Muscle layer of duodenum (tissue), 2 donors: Measurements from ENCODE around the gene PDK2.
A peak's percentile ranks its signal among the peaks of the same experiment; 100 is the strongest.

Experiments used
- H3K27ac ChIP-seq: one replicate; pipeline ENCODE4 v1.7.0; 2013; ENCODE audit warnings: mild to moderate bottlenecking, low read length
- H3K27me3 ChIP-seq: one replicate; pipeline ENCODE4 v1.7.0; 2013; ENCODE audit warnings: low read depth, mild to moderate bottlenecking, control low read depth, low read length
- H3K36me3 ChIP-seq, 2 donors: one replicate each; pipeline ENCODE4 v1.7.0; 2013; ENCODE audit warnings: low read length in 2 of 2, control low read depth in 1 of 2, mild to moderate bottlenecking in 1 of 2; ENCODE audit not compliant: insufficient read depth in 2 of 2, control insufficient read depth in 1 of 2
- H3K4me1 ChIP-seq, 2 donors: one replicate each; pipeline ENCODE4 v1.7.0; 2013; ENCODE audit warnings: low read length in 2 of 2, mild to moderate bottlenecking in 2 of 2, control low read depth in 1 of 2, moderate library complexity in 1 of 2; ENCODE audit not compliant: insufficient read depth in 2 of 2, control insufficient read depth in 1 of 2
- H3K4me3 ChIP-seq, 2 donors: one replicate each; pipeline ENCODE4 v1.7.0; 2013; ENCODE audit warnings: low read length in 2 of 2, low read depth in 1 of 2, mild to moderate bottlenecking in 1 of 2
- H3K9me3 ChIP-seq, 2 donors: one replicate each; pipeline ENCODE4 v1.7.0; 2013; ENCODE audit warnings: low read length in 2 of 2, control low read depth in 1 of 2, mild to moderate bottlenecking in 1 of 2; ENCODE audit not compliant: control insufficient read depth in 1 of 2
- donor health status: healthy.

Gene PDK2

DNA sequence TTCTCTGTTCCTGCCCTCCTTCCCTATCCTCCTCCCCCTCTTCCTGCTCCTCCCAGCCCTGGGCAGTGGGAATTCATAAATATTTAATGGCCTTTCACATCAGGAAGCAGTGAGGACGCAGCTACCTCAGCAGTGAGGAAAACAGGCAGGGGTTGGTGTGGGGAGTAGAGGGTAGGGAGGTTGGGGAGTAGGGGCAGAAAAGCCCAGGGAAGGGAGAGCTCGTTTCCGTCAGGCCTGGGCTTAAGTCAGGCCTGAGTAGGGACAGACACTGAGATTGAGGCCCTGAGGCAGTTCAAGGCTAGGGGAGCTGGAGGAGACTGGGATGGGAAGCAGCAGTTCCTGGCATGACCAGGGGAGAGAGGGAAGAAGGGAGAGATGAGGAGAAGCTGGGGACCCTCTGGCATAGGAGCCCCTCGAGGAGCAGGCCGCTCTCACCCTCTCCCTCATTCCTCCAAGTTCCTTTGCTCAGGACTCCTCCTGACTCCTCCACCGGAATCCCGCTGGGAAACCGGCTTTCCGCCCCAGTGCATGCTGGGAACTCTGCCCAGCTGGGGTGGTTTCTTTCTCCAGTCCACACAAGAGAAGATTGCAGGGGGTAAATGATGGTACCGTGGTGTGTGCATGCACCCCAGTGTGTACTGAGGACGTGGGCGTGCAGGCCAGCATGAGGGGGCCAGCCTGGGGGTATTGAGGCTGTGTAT is 28.6 kb downstream of the PDK2 start:
- no peaks in the 10 kb centered on the region for H3K9me3 ChIP-seq

DNA sequence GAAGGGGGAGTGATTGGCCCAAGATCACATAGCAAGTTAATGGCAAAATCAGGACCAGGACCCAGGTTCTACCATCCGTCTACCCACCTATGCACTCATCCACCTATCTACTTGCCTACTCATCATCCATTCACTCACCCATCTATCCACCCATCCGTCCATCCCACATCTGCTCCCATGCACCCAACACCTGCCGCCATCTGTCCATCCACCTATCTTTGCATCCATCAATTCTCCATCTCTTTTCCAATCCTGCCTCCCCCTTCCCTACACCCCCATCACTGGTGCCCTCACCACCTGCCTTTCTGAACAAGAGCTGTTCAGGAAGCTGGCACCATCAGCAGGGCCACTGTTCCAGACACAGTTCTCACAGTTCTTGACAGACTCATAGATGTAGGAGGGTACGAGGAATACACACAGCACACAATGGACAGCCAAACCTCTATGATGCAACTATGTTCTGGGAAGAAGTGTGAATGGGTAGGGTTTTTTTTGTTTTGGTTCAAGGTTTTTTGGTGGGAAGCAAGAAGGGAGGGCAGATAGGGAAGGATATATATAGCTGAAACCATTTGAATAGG is 30.4 kb downstream of the PDK2 start:
- no peak overlapping the region for H3K4me3 ChIP-seq
- H3K4me1 ChIP-seq, result peaks cover 0 to 19% of the 10 kb centered on the region in 2 donors
- no peaks in the 10 kb centered on the region for H3K9me3 ChIP-seq
- H3K27me3 ChIP-seq, result no peaks in the 10 kb centered on the region
- H3K27ac ChIP-seq, result no peak overlapping the region
- H3K36me3 ChIP-seq, result no peaks in the 10 kb centered on the region

More for the DNA sequence above, 28.6 kb downstream of the PDK2 start:
- Histone ChIP-seq H3K27ac (no peak overlapping the region), H3K4me1 (peaks cover 0 to 4% of the 10 kb centered on the region in 2 donors), H3K36me3 (no peaks in the 10 kb centered on the region), H3K4me3 (no peak overlapping the region), H3K27me3 (no peaks in the 10 kb centered on the region)

DNA sequence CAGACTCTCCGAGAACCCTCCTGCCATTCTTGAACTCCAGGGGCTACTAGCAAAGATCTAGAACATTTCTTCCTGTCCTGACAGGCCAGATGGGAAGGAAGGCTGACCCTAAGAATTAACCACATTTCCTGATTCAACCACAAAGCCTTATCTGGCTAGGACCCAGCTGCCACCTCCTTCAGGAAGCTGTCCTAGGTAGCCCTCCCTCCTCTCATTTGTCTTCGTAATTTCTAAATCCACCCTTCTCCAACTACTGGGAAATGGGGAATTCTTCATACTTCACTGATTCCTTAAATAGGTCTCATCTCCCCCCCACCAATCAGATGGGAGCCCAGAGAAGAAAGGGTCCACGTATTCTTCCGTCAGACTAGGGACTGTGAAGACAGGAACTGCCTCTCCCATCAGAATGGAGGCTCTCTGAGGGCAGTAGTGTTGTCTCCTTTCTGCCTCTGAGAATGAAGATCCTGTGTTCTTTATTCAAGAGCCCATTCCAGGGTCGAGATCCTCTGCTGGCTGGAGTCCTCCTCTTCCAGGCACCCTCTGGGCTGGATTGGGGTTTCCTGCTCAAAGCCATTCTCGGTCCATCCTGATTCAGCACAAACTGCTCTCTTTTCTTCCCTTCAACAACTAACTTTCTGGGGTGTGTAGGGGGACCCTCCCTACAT is 32.7 kb downstream of the PDK2 start:
- H3K4me1 ChIP-seq, result peaks cover 0 to 23% of the 10 kb centered on the region in 2 donors
- H3K27me3 ChIP-seq, result no peaks in the 10 kb centered on the region
- no peaks in the 10 kb centered on the region for H3K9me3 ChIP-seq
- no peaks in the 10 kb centered on the region for H3K36me3 ChIP-seq
- no peak overlapping the region for H3K4me3 ChIP-seq
- no peak overlapping the region for H3K27ac ChIP-seq

DNA sequence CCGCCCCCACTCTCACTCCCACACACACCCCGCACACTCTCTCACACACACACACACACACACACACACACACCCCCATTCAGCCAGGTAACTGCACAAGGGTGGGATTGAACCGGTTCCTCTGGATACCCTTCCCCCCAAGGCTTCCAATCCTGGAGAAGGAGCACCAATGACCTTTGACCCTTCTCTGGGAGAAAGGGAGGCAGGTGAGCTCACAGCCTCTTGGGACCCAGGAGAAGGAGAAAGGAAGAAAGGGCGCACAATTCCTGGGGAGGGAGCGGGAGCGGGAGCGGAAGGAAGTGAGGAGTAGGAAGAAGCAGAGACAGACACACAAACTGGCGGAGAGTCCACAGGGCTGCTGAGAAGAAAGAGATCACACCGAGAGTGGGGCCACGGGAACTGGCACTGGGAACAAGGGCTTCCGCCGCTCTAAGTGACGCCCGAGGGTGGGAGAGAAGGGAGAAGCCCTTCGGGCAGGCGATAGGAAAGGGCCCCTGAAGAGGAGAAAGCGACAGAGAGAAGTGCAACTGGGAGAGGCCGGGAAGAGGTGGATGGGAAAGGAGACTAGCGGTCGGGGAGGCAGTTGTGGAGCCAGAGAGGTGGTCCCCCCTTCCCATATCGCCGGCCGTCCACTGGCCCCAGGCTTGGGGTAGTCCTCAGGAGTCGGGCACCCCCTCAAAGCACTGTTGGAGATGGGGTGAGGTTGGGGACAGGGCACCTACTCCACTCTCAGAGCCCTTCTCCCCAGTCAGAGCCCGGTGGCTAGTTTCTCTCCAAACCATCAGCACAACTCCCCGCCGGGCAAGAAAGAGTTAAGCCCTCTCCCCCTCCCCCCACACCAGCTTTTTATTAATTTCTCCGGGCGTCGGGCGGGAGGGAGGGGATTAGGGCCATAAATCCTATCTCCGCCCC is 33.5 kb downstream of the PDK2 start:
- no peaks in the 10 kb centered on the region for H3K9me3 ChIP-seq
- no peaks in the 10 kb centered on the region for H3K27me3 ChIP-seq
- no peak overlapping the region for H3K27ac ChIP-seq
- peak overlapping the region; percentile 31 to 59 for H3K4me3 ChIP-seq
- H3K36me3 ChIP-seq, result no peaks in the 10 kb centered on the region
- peaks cover 0 to 32% of the 10 kb centered on the region in 2 donors for H3K4me1 ChIP-seq

DNA sequence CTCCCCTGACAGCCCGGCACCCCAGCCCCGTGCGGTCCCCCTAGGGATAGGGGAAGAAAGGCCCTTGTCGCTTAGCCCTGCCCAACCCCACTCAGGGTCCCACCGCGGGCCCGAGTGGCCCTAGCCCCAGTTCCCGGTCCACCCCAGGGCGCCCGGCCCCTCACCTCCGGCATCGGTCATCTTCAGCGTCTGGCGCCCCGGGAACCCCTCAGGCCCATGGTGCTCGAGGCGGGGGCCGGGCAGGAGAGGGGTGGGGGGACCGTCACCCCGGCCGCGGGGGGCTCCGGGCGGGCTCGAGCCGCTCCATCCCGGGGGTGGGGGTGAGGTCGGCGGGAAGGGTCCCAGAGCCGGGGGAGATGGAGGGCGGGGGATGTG is 34.2 kb downstream of the PDK2 start:
- Histone ChIP-seq H3K36me3 (no peaks in the 10 kb centered on the region), H3K27me3 (no peaks in the 10 kb centered on the region), H3K4me1 (peaks cover 0 to 36% of the 10 kb centered on the region in 2 donors), H3K9me3 (no peaks in the 10 kb centered on the region), H3K27ac (no peak overlapping the region), H3K4me3 (peak overlapping the region in 1 of 2 donors; percentile 59)

DNA sequence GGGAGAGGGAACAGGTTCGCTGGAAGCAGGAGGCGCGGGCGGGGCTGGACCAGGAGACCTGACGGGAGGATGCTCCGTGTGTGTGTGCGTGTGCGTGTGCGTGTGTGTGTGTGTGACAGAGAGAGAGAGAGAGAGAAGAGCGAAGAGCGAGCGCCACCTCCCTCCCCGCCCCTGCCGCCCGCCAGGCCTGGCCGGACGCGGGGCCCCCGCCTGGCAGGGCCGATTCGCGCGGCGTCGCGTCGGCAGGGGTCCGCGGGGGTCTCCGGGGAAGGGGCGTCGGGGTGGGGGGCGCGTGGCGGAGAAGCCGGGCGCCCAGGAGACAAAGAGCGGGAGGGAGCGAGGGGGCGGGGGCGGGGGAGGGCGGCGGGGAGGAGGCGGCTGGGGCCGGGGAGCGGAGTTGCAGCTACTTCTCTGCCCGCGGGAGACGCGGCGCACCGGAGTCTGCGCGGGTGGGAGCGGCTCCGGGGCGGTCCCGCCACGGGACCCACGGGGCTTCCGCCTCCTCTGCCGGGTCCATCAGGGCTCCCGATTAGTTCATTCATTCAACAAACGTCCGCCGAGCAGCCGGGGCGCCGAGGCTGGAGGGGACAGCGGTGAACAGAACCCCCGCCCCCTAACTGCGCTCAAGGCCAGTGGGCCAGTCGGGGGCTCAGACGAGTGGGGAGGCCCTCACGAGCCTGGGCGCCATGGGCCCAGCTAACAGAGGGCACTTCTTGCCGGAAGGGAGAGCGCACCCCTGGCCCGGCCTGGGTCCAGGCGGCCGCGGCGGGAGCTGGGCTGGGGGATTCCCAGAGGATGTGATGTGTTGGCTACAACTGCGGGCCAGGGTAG is 34.8 kb downstream of the PDK2 start, which contains the start of gene SAMD14:
Gene SAMD14 (minus strand): TSS at position 433 of the 831 bp plus-strand sequence. CDS start 5,201 bp downstream, outside the sequence.
- Histone ChIP-seq H3K27me3 (no peaks in the 10 kb centered on the region), H3K4me3 (peak within 1 kb of the TSS; percentile 31 to 59), H3K27ac (no peak within 1 kb of the TSS), H3K9me3 (no peaks in the 10 kb centered on the region), H3K4me1 (peaks cover 0 to 36% of the 10 kb centered on the region in 2 donors), H3K36me3 (peaks cover 0 to 3% of the 10 kb centered on the region in 2 donors)

DNA sequence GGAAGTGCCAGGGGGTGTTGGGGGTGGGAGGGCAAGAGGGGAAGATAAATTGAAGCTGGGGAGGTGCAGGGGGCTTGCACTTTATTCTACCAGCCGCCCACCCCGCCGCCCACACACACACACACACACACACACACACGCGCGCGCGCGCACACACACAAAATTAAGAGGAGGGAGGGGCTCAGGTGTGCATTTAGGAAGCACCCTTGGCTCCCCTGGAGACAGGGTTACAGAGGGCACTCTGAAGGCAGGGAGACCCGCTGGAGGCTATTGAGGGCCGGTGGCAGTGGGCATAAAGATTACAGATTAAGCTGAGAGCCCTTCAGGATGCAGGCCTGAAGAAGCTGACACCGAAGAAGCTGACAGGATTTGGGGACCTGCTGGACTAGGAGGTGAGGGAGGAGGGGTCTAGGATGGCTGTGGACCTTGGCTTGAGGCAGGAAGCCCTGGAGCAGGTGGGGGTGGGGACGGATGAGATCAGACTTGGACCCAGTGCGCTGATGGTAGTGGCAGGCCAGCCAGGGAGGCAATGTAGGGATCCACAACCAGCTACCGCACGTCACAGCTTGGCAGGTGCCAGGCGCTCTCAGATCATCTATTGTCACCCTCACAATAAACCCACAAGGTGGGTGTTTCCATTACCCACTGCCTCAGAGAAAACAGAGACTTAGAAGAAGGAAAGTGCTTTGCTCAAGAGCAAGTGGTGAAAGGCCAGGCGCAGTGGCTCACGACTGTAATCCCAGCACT is 35.6 kb downstream of the PDK2 start:
- Histone ChIP-seq H3K27me3 (no peaks in the 10 kb centered on the region), H3K4me3 (peak overlapping the region in 1 of 2 donors; percentile 59), H3K4me1 (peaks cover 0 to 36% of the 10 kb centered on the region in 2 donors), H3K36me3 (peaks cover 6 to 10% of the 10 kb centered on the region in 2 donors), H3K9me3 (no peaks in the 10 kb centered on the region), H3K27ac (no peak overlapping the region)

DNA sequence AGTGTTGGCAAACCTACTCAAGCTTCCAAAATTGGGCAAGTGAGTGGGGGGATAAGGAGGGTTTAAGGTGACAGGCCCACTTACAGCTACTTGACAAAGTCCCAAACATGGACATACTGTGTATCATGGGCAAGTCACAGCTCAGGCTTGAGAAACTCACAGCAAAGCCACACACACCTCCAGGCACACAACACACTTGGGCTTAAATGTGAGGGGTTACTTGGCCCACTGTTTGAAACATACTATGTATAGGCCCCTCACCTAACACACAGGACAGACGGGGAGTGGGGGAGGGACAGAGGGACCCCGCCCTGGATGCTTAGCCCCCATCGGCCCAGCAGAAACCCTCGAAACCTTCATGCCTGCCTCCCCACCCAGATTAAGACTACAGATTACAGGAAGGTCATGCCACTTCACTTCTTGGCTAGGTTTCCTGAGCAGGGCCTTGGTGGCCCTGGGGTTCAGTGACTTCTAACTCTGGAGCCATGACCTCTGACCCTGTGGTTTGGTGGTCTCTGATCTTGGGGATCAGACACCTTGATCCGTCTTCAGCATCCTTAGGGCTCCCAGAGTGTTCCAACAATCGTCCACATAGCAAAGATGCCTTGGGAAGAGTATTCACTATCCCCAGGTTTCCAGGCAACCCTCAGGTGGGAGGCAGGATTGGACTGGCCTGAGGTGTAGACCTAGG is 37.1 kb downstream of the PDK2 start:
- peaks cover 0 to 36% of the 10 kb centered on the region in 2 donors for H3K4me1 ChIP-seq
- peaks cover 20 to 25% of the 10 kb centered on the region in 2 donors for H3K36me3 ChIP-seq
- no peak overlapping the region for H3K4me3 ChIP-seq
- no peak overlapping the region for H3K27ac ChIP-seq
- H3K27me3 ChIP-seq, result no peaks in the 10 kb centered on the region
- H3K9me3 ChIP-seq, result no peaks in the 10 kb centered on the region

DNA sequence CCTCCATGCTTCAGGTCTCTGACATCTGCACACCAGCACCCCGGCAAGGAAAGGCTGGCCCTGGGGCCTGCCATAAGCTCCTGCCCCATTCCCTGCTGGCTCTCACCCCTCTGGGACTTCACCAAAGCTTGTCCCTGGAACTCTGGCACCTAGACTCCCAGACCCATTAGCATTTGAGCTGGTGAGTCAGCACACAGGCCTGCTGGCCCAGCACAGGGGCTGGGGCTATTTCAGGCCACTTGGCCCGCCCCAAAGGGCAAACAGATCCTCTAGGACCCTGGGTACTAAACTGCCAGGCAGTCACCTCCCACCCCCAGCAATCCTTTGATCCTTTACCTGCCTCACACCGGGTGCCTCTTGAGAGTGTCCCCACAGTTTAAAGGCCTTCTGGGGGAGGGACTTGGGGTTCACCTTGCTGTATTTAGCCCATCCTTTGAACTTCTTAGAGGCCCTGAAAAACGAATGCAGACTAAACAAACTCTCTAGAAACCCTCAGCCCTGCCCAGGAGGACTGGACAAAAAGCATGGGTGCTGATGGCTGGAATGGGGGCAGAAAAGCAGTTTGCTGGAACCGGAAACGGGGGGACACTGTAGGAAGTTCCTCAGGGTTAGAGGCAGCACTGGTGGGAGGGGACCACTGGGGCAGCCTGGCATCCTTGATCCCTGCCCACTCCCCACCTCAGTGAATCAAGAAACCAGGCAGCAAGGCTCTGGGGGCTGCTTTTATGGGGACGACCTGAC is 38.0 kb downstream of the PDK2 start:
- Histone ChIP-seq H3K4me3 (no peak overlapping the region), H3K27ac (peak overlapping the region; percentile 27), H3K27me3 (no peaks in the 10 kb centered on the region), H3K4me1 (peaks cover 0 to 36% of the 10 kb centered on the region in 2 donors), H3K9me3 (no peaks in the 10 kb centered on the region), H3K36me3 (peaks cover 30 to 34% of the 10 kb centered on the region in 2 donors)
